Left renal pelvis (tissue), 4 donors: Measurements from ENCODE around the gene RAB11FIP2. TPM values are rescaled to one million over a fixed set of nuclear protein-coding genes. Genes with fewer than 3 reads are reported as not detected.
A peak's percentile ranks its signal among the peaks of the same experiment; 100 is the strongest.

Experiments used
- DNase-seq, 4 donors: peaks; one replicate each; pipeline ENCODE4 v3.0.0-alpha.2; 2013; ENCODE audit warnings: low read depth in 4 of 4, low spot score in 3 of 4
- polyA plus RNA-seq, 4 donors: library from polyadenylated mRNA; unstranded; fragments of 120-200 nt; gene quantifications; one replicate each; pipeline ENCODE4 v1.2.1, GENCODE V29; 2013; ENCODE audit not compliant: insufficient read length in 4 of 4

RAB11FIP2 gene
- polyA plus RNA-seq, 4 donors: 35.8 to 69.5 (median 65.9) TPM

- DNase-seq: no peak
Observed at GRCh38 chr10:117988814-117989213, 57.9 kb downstream of the RAB11FIP2 start.

GRCh38 chr10:117987244-117987909 lies 59.4 kb downstream of the RAB11FIP2 start:
- no peak for DNase-seq

GRCh38 chr10:117983961-117984360 lies 62.8 kb downstream of the RAB11FIP2 start:
- no peak for DNase-seq

- DNase-seq: no peak
Observed at GRCh38 chr10:117980755-117981702, 65.7 kb downstream of the RAB11FIP2 start.

GRCh38 chr10:117980216-117980615 lies 66.5 kb downstream of the RAB11FIP2 start:
- no peak for DNase-seq

GRCh38 chr10:117972168-117972837 lies 74.4 kb downstream of the RAB11FIP2 start:
- peak in 1 of 4 donors; percentile 5 for DNase-seq

GRCh38 chr10:117970962-117971361 lies 75.8 kb downstream of the RAB11FIP2 start:
- no peak for DNase-seq

- DNase-seq: no peak
Observed at GRCh38 chr10:117969592-117969991, 77.1 kb downstream of the RAB11FIP2 start.

GRCh38 chr10:117968354-117969182 lies 78.2 kb downstream of the RAB11FIP2 start:
- DNase-seq: no peak

GRCh38 chr10:117967149-117967650 lies 79.5 kb downstream of the RAB11FIP2 start:
- DNase-seq: no peak

- no peak for DNase-seq
Observed at GRCh38 chr10:117965984-117966383, 80.8 kb downstream of the RAB11FIP2 start.

GRCh38 chr10:117964536-117964935 lies 82.2 kb downstream of the RAB11FIP2 start:
- no peak for DNase-seq

GRCh38 chr10:117960345-117960935 lies 86.3 kb downstream of the RAB11FIP2 start:
- no peak for DNase-seq

GRCh38 chr10:117956972-117957371 lies 89.8 kb downstream of the RAB11FIP2 start:
- no peak for DNase-seq

- no peak for DNase-seq
Observed at GRCh38 chr10:117955176-117955575, 91.6 kb downstream of the RAB11FIP2 start.
